HG02870 (cell line): ENCODE results near the gene PLAAT1.

ENCODE experiments used
- ATAC-seq: cut with Tn5 transposase; IDR thresholded peaks from one replicate; pipeline ENCODE4 v1.9.1; 2021; ENCODE audit warnings: mild to moderate bottlenecking, moderate library complexity; ENCODE audit not compliant: unreplicated experiment

PLAAT1 gene

GRCh38 chr3:193250492-193250891, 9.5 kb downstream of the PLAAT1 start:
- ATAC-seq = no peak

- ATAC-seq = no peak
These were observed 13.1 kb downstream of the PLAAT1 start for GRCh38 chr3:193253986-193254660.

GRCh38 chr3:193261970-193262369, 20.9 kb downstream of the PLAAT1 start:
- no peak for ATAC-seq

GRCh38 chr3:193262707-193263106, 21.7 kb downstream of the PLAAT1 start:
- ATAC-seq = no peak

GRCh38 chr3:193269343-193270028, 28.5 kb downstream of the PLAAT1 start:
- no peak for ATAC-seq

- no peak for ATAC-seq
These were observed 29.4 kb downstream of the PLAAT1 start for GRCh38 chr3:193270451-193270850.

- no peak for ATAC-seq
These were observed 30.2 kb downstream of the PLAAT1 start for GRCh38 chr3:193271101-193271840.

GRCh38 chr3:193292386-193292785, 51.4 kb downstream of the PLAAT1 start:
- no peak for ATAC-seq

- no peak for ATAC-seq
These were observed 55.0 kb downstream of the PLAAT1 start for GRCh38 chr3:193295985-193296384.

GRCh38 chr3:193297421-193297820, 56.4 kb downstream of the PLAAT1 start:
- peak; percentile 92 for ATAC-seq

- ATAC-seq = no peak
These were observed 60.4 kb downstream of the PLAAT1 start for GRCh38 chr3:193301433-193301832.

- ATAC-seq = no peak
These were observed 64.3 kb downstream of the PLAAT1 start for GRCh38 chr3:193305356-193305755.

- ATAC-seq = no peak
These were observed 70.1 kb downstream of the PLAAT1 start for GRCh38 chr3:193310914-193311723.

GRCh38 chr3:193313061-193313958, 72.3 kb downstream of the PLAAT1 start:
- no peak for ATAC-seq

GRCh38 chr3:193314161-193314560, 73.1 kb downstream of the PLAAT1 start:
- ATAC-seq = no peak

- no peak for ATAC-seq
These were observed 76.8 kb downstream of the PLAAT1 start for GRCh38 chr3:193317682-193318300.
